ENCODE measurements around the gene SERPINA7.

Gene SERPINA7

GRCh38 chrX:106038625-106039024 is at the start of gene SERPINA7:
SERPINA7 (minus strand) TSS chrX:106038727; CDS start chrX:106037058, 1,669 bp downstream.
- H3K9me3 ChIP-seq (replicated peaks; ENCODE audit: insufficient read depth, low read length): no peaks in the 10 kb centered on the region
- H3K9me2 ChIP-seq (replicated peaks; ENCODE audit: insufficient read depth, low read length): no peaks in the 10 kb centered on the region
- H3K27ac ChIP-seq (ENCODE audit: low read length): no peak within 1 kb of the TSS
- H3K4me2 ChIP-seq (ENCODE audit: low read depth, low read length): no peak within 1 kb of the TSS
- no peak within 1 kb of the TSS for H2AFZ ChIP-seq (ENCODE audit: low read length)
- H3K79me2 ChIP-seq (ENCODE audit: low read length): no peaks in the 10 kb centered on the region
- no peaks in the 10 kb centered on the region for H3K36me3 ChIP-seq (replicated peaks; ENCODE audit: insufficient read depth, low read length)
- no peak within 1 kb of the TSS for H3K4me3 ChIP-seq (ENCODE audit: low read length)
- no peak within 1 kb of the TSS for H3K9ac ChIP-seq (ENCODE audit: low read length)
- no peaks in the 10 kb centered on the region for H4K20me1 ChIP-seq (ENCODE audit: insufficient read depth, low read length)
- H3F3A ChIP-seq (ENCODE audit: insufficient read depth, low read length): no peaks in the 10 kb centered on the region
- no peaks in the 10 kb centered on the region for H3K4me1 ChIP-seq (ENCODE audit: low read length)
- no peak for DNase-seq
- TF ChIP-seq EZH2phosphoT487 (IDR thresholded peaks at IDR 0.05; ENCODE audit: low read length) (no peak), CTCF (IDR thresholded peaks at IDR 0.05; ENCODE audit: low read length) (no peak), EZH2 (optimal IDR thresholded peaks at IDR 0.05; ENCODE audit: low read depth, low read length) (no peak)
- no peaks in the 10 kb centered on the region for H3K27me3 ChIP-seq (replicated peaks; ENCODE audit: insufficient read depth, low read length)

- H3K27me3 ChIP-seq (replicated peaks; ENCODE audit: insufficient read depth, low read length): no peaks in the 10 kb centered on the region
- H3K36me3 ChIP-seq (replicated peaks; ENCODE audit: insufficient read depth, low read length): no peaks in the 10 kb centered on the region
- H3K4me2 ChIP-seq (ENCODE audit: low read depth, low read length): no peak overlapping the region
Observed at GRCh38 chrX:106069048-106069447, 30.5 kb upstream of the SERPINA7 start.

GRCh38 chrX:106050054-106050453 is 11.5 kb upstream of the SERPINA7 start:
- H3K27ac ChIP-seq (ENCODE audit: low read length): no peak overlapping the region
- H3K36me3 ChIP-seq (replicated peaks; ENCODE audit: insufficient read depth, low read length): no peaks in the 10 kb centered on the region
- no peak overlapping the region for H3K4me3 ChIP-seq (ENCODE audit: low read length)
- H4K20me1 ChIP-seq (ENCODE audit: insufficient read depth, low read length): no peaks in the 10 kb centered on the region
- H3K4me1 ChIP-seq (ENCODE audit: low read length): no peaks in the 10 kb centered on the region
- no peak for TF ChIP-seq EZH2 (optimal IDR thresholded peaks at IDR 0.05; ENCODE audit: low read depth, low read length)
- no peak for TF ChIP-seq CTCF (IDR thresholded peaks at IDR 0.05; ENCODE audit: low read length)
- no peak for TF ChIP-seq EZH2phosphoT487 (IDR thresholded peaks at IDR 0.05; ENCODE audit: low read length)
- no peak overlapping the region for H2AFZ ChIP-seq (ENCODE audit: low read length)
- H3K27me3 ChIP-seq (replicated peaks; ENCODE audit: insufficient read depth, low read length): no peaks in the 10 kb centered on the region
- H3K9ac ChIP-seq (ENCODE audit: low read length): no peak overlapping the region
- H3K9me2 ChIP-seq (replicated peaks; ENCODE audit: insufficient read depth, low read length): no peaks in the 10 kb centered on the region
- H3K4me2 ChIP-seq (ENCODE audit: low read depth, low read length): no peak overlapping the region
- no peak for DNase-seq
- no peaks in the 10 kb centered on the region for H3F3A ChIP-seq (ENCODE audit: insufficient read depth, low read length)
- H3K79me2 ChIP-seq (ENCODE audit: low read length): no peaks in the 10 kb centered on the region
- H3K9me3 ChIP-seq (replicated peaks; ENCODE audit: insufficient read depth, low read length): no peaks in the 10 kb centered on the region

More at GRCh38 chrX:106069048-106069447, 30.5 kb upstream of the SERPINA7 start:
- H2AFZ ChIP-seq (ENCODE audit: low read length): no peak overlapping the region
- no peak overlapping the region for H3K9ac ChIP-seq (ENCODE audit: low read length)
- no peaks in the 10 kb centered on the region for H4K20me1 ChIP-seq (ENCODE audit: insufficient read depth, low read length)
- no peak for TF ChIP-seq EZH2 (optimal IDR thresholded peaks at IDR 0.05; ENCODE audit: low read depth, low read length)
- DNase-seq: no peak
- no peaks in the 10 kb centered on the region for H3K4me1 ChIP-seq (ENCODE audit: low read length)
- no peaks in the 10 kb centered on the region for H3K9me2 ChIP-seq (replicated peaks; ENCODE audit: insufficient read depth, low read length)
- H3K27ac ChIP-seq (ENCODE audit: low read length): no peak overlapping the region
- no peaks in the 10 kb centered on the region for H3F3A ChIP-seq (ENCODE audit: insufficient read depth, low read length)
- H3K9me3 ChIP-seq (replicated peaks; ENCODE audit: insufficient read depth, low read length): no peaks in the 10 kb centered on the region
- H3K4me3 ChIP-seq (ENCODE audit: low read length): no peak overlapping the region
- H3K79me2 ChIP-seq (ENCODE audit: low read length): no peaks in the 10 kb centered on the region

- Histone ChIP-seq H3K9me3 (replicated peaks; ENCODE audit: insufficient read depth, low read length) (no peaks in the 10 kb centered on the region), H2AFZ (ENCODE audit: low read length) (no peak overlapping the region), H3K79me2 (ENCODE audit: low read length) (no peaks in the 10 kb centered on the region), H3K9ac (ENCODE audit: low read length) (no peak overlapping the region), H3K27me3 (replicated peaks; ENCODE audit: insufficient read depth, low read length) (no peaks in the 10 kb centered on the region), H3K4me3 (ENCODE audit: low read length) (no peak overlapping the region), H3K4me1 (ENCODE audit: low read length) (no peaks in the 10 kb centered on the region), H3K4me2 (ENCODE audit: low read depth, low read length) (no peak overlapping the region), H3K9me2 (replicated peaks; ENCODE audit: insufficient read depth, low read length) (no peaks in the 10 kb centered on the region), H3K27ac (ENCODE audit: low read length) (no peak overlapping the region), H4K20me1 (ENCODE audit: insufficient read depth, low read length) (no peaks in the 10 kb centered on the region), H3K36me3 (replicated peaks; ENCODE audit: insufficient read depth, low read length) (no peaks in the 10 kb centered on the region), H3F3A (ENCODE audit: insufficient read depth, low read length) (no peaks in the 10 kb centered on the region)
- no peak for DNase-seq
- TF ChIP-seq EZH2phosphoT487 (IDR thresholded peaks at IDR 0.05; ENCODE audit: low read length) (no peak), EZH2 (optimal IDR thresholded peaks at IDR 0.05; ENCODE audit: low read depth, low read length) (no peak), CTCF (IDR thresholded peaks at IDR 0.05; ENCODE audit: low read length) (no peak)
Observed at GRCh38 chrX:106042296-106042695, 3.8 kb upstream of the SERPINA7 start.
